IPS-NIHi7 (cell line): ENCODE measurements around the gene BICDL1.

Experiments
- DNase-seq: peaks from one replicate; pipeline ENCODE4 v3.0.0; 2012; ENCODE audit warnings: mixed read lengths; ENCODE audit errors: extremely low spot score

BICDL1 gene

DNA sequence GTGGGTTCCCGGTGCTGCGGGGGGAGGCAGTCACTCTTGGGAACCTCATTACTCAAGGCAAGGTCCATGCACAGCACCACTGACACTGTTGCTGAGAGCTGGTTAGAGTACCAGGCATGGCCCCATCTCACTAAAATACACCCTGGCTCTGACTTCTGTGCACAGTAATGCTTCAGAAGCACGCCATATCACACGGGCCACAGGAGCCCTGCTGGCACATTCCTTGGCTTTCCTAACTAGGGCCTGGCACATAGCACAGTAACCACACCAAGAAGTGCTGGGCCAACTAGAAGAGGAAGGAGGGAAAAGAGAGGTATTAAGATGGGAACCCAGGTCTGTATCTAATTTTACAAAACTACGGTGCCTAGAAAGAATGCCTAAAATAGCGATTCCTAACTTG is 141.0 kb downstream of the BICDL1 start:
- no peak for DNase-seq

DNA sequence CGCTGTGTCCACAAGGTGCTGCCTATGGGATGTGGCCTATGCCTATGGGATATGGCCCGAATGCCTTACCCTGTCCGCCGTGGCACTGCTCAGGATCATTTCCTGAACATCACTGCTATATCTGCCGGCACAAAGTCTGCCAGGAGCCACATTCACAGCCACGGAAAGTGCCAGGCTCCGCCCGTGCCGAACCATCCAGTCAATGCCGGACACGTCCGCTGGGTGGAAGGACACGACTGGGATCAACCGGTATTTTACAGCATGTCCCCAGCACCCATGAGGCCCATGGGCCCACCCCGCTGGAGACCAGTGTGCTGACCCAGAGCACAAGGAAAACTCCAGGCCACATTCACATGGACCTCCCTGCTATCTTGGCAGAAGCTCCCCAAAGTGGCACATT is 142.1 kb downstream of the BICDL1 start:
- no peak for DNase-seq

DNA sequence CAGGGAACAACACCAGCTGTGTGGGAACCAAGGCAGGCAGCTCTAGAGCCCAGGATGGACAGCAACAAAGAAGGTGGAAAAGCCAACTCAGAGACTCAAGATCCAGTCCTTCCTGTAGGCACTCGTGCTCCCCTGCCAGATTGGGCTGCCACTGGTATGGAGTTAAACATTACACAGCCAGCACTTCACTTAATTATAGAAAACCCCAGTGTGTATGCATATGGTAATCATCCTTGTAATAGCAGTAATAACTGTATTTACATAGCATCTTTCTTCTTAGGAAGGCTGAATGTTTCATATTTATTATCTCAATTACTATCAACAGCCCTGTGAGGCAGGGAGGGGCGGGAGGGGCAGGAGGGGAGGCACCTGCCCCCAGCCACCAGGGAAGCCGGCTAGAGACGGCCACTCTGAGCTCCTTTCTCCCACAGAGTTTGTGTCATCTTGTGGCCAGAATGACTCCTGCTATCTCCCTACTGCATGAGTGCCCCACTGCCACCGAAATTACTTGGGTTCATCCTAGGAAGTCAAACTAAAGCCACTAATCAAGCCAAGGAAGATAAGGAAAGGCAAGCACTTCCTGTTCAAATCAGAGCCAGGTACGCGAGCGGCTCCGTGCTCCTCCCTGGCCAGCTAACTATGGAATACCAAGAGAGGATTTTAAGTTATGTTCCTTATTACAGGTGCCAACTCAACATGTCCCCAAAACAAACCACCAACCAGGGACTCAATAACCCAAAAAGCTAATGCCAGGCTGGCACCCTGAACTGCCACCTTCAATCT is 143.2 kb downstream of the BICDL1 start:
- DNase-seq = no peak

DNA sequence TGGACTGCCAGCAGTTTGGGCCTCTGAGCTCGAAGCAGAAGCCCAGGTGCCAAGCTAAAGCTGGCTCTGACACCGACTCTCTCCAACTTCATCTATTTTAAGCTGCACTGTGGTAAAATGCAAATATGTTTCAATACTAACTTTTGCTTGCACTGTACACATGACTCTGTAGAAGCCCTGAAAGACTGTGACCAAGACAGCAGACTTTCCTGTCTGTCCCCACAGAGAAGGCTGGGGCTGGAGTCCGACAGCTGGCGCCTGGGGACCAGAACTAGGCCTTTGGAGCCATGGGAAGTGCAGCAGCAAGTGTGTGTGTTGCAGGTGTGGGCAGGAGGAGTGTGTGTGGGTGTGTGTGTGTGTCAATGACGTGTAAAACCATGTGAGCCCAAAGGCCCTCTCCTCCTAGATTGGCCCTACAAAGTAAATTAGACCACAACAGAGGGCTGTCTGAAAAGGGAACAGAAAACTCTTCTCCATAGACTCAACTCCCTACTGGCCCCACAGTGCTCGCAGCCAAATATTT is 143.9 kb downstream of the BICDL1 start:
- no peak for DNase-seq

DNA sequence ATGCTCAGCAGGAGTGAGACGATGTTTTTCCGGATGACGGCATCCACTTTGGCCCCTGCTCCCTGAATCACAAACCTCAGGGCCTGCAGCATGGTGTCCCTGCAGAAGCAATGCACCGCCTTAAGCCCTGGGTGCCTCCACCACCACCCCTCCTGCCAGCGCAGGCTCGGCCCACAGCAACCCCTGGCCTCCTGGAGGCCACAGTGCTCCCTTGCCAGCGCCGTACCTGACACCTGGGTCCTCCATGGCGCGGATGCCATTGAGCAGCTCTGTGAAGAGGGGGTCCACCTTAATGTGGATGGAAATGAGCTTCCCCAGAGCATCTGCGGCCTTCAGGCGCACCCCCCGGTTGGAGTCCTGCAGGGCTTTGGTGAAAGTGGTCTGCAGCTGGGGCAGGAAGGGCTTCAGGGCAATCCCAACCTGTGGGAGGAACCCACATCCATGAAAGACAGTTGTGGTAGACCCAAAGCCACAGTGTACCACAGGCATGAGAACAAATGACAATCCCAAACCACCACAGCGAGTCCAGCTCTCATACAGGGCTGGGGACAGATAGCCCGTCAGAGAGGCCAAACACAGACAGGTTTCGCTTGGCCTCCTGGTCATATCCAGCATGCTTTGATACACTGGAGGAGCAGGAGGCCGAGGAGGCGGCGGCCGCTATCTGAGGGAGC is 145.4 kb downstream of the BICDL1 start:
- DNase-seq = no peak

DNA sequence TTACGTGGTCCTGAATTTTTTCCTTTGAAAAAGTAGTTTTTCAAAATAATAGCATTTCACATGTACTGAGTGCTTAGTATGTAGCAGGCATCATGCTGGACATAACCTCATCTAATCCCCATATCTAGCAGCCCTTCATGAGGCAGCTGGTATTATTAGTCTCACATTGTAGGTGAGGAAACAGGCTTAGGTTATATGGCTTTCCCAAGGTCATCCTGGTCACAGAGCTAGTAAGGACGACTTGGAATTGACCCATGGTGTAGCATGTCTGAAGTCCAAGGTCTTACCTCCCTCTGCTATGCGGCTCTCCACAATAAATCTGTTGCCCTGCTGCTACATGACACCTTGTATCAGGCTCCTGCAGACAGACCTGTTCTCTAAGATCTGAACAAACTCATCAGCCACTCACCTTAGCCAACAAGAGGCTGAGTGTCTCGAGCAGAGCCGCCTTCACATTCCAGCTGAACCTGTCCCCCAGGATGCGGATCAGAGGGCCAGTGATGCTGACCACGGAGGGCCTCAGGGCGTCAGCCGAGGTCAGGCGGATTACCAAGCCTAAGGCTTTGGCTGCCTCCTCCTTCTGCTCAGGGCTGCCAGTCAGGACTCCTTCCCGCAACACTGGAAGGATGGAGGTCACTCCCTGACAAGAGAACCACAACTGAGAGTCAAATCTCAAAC is 147.2 kb downstream of the BICDL1 start:
- DNase-seq = no peak

DNA sequence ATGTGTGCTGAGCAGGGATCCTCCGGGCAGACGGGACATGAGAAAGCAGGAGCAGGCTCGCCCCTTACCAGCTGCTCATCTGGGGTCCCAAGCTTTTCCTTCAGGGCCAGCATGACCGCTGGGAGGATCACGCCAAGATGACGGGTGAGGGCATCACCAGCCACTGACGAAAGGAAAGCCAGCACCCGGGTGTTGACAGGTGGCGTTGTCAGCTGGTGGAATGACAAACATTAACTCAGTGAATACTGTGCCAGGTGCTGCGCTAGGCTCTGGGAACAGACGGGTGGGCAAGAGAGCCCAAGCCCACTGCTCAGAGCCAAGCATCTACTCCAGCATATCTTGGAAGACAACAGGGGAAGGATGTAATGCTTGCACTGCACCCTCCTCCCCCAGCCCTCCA is 148.8 kb downstream of the BICDL1 start:
- DNase-seq = no peak

DNA sequence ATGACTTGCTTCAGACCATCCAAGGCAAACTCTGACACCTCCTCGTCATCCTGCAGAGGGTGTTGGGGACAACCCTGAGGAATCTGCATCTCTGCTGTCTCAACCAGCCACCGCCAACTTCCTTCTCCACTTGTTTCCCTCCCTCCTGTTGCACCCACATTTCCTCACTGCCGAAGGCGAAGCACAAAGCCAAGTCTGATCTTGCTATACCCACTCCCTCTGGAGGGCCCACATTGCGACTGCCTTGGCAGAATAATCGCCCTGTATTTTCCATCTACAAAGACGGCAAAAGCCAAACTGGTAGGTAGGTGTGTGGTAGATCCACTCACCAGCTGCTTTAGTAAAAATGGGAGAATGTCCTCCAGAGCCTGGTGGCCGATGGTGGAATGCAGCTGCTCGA is 149.3 kb downstream of the BICDL1 start:
- DNase-seq = no peak

DNA sequence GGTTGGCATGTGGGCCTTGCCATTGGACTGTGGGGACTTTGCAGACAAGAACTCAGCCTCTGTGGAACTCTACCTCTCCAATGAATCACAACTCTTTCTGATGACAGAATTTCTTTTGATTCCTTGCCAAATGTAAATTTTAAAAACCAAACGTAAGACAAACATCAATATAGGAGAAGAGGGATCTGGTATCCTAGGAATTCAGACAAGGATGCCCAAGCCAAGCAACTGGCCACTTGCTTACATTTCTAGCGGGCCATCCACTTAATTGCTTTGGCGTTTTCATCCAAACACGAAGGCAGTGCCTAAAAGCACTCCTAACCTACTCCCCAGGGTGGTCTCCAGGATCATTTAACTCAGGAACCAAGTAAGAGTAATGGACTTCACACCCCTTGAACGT is 150.9 kb downstream of the BICDL1 start:
- DNase-seq = no peak

DNA sequence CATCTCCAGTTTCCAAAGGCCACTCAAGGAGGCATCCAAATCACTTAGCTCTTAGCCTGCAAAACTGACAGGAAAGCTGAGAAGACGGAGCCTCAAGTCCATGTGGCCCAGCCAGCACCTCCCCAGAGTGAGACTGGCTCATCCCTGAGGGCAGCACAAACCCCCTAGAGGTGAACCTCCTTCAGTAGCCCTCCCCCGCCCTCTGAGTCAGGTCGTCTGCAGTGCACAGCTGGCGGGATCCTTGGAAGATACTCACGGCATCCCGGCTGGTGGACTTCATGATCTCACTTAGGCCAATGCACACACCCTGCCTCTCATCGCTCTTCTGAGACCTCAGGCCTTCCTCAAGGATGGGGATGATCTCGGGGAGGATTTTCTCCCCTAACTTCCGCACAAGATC is 151.6 kb downstream of the BICDL1 start:
- no peak for DNase-seq

DNA sequence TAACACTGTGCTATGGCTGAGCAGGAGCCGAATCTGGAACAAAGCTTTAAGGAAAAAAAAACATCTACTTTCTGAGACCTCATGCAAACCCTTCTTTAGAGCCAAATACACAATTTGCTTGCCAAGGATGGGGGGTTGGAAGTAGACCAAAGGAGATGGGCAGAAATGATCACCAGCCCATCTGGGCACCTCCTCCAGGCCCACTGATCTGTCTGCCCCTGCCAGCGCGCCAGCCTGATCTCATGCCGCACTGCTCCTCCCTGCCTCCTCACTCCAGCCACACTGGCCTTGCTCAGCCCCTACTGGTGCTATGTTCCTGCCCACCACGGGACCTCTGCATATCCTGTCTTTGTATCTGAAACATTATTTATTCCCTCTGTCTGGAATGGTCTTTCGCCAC is 152.3 kb downstream of the BICDL1 start:
- DNase-seq = no peak

DNA sequence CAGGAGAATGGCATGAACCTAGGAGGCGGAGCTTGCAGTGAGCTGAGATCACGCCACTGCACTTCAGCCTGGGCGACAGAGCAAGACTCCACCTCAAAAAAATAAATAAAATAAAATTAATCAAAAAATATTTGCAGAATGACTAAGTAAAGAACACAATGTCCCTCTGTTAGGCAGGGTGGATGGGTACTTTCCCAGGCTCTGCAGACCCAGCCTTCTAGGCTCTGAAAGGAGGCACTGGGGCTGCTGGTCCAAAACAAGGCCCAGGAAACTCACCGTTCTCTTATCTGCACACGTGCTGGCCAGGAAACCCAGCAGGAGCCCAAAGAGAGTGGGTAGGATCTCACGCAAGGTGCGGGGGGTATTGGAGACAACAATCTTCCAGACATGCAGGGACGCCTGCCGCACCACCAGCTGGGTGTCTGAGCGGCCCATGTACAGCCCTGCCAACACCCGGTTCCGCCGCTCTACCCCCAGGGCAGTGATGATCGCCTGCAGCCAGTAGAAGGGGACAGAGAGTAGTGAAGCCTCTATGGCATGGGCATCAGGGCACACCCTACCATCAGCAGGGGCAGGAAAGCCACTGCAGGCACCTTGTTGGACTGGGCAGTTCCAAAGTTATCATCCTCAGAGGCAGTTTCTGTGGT is 153.3 kb downstream of the BICDL1 start:
- no peak for DNase-seq
